H9 (cell line): ENCODE results near the gene DPYD. TPM values are rescaled to one million over a fixed set of nuclear protein-coding genes. Genes with fewer than 3 reads are reported as not detected.

ENCODE experiments used
- DNase-seq: peaks from one replicate; pipeline ENCODE4 v3.0.0-alpha.2; 2017
- H2AFZ ChIP-seq: one replicate; pipeline ENCODE4 v1.6.1; 2013; ENCODE audit warnings: mild to moderate bottlenecking, low read length, control low read depth, moderate library complexity
- H2AK5ac ChIP-seq: 2 replicates; pipeline ENCODE4 v1.6.1; 2013; ENCODE audit warnings: low read length, control low read depth, mixed read lengths; ENCODE audit not compliant: insufficient read length
- H2BK120ac ChIP-seq: one replicate; pipeline ENCODE4 v1.6.1; 2013; ENCODE audit warnings: low read depth, mild to moderate bottlenecking, low read length, control low read depth, inconsistent platforms; ENCODE audit not compliant: poor library complexity, severe bottlenecking
- H2BK12ac ChIP-seq: 2 replicates; pipeline ENCODE4 v1.6.1; 2013; ENCODE audit warnings: low read length, control low read depth, mixed read lengths, low read depth; ENCODE audit not compliant: insufficient read length
- H2BK15ac ChIP-seq: 2 replicates; pipeline ENCODE4 v1.6.1; 2013; ENCODE audit warnings: low read depth, low read length, control low read depth
- H2BK20ac ChIP-seq: one replicate; pipeline ENCODE4 v1.6.1; 2013; ENCODE audit warnings: low read depth, mild to moderate bottlenecking, low read length, control low read depth, inconsistent platforms; ENCODE audit not compliant: poor library complexity, severe bottlenecking
- H2BK5ac ChIP-seq: 2 replicates; pipeline ENCODE4 v1.6.1; 2013; ENCODE audit warnings: low read length, control low read depth, mixed read lengths; ENCODE audit not compliant: insufficient read length
- H3K14ac ChIP-seq: 2 replicates; pipeline ENCODE4 v1.6.1; 2013; ENCODE audit warnings: low read length, control low read depth; ENCODE audit not compliant: insufficient read depth
- H3K18ac ChIP-seq: 2 replicates; pipeline ENCODE4 v1.6.1; 2013; ENCODE audit warnings: low read depth, mild to moderate bottlenecking, mixed read lengths, low read length, control low read depth; ENCODE audit not compliant: insufficient read length
- H3K23ac ChIP-seq: 2 replicates; pipeline ENCODE4 v1.6.1; 2013; ENCODE audit warnings: low read length, control low read depth, mixed read lengths, low read depth; ENCODE audit not compliant: insufficient read length
- H3K23me2 ChIP-seq: 2 replicates; pipeline ENCODE4 v1.6.1; 2013; ENCODE audit warnings: low read depth, mild to moderate bottlenecking, mixed read lengths, low read length, control low read depth; ENCODE audit not compliant: insufficient read length, poor library complexity, severe bottlenecking
- H3K27ac ChIP-seq: 2 replicates; pipeline ENCODE4 v1.5.1; 2013; ENCODE audit warnings: low read length, control low read depth, mixed read lengths, low read depth; ENCODE audit not compliant: insufficient read length
- H3K27me3 ChIP-seq: 2 replicates; pipeline ENCODE4 v1.6.1; 2013; ENCODE audit warnings: low read length, control low read depth, inconsistent platforms; ENCODE audit not compliant: insufficient read depth
- H3K4ac ChIP-seq: 2 replicates; pipeline ENCODE4 v1.6.1; 2013; ENCODE audit warnings: low read depth, mild to moderate bottlenecking, control low read depth, inconsistent platforms, low read length, moderate library complexity
- H3K4me1 ChIP-seq: 2 replicates; pipeline ENCODE4 v1.6.1; 2013; ENCODE audit warnings: low read length, control low read depth, inconsistent platforms; ENCODE audit not compliant: insufficient read depth
- H3K4me2 ChIP-seq: 2 replicates; pipeline ENCODE4 v1.6.1; 2013; ENCODE audit warnings: low read length, control low read depth, mixed read lengths; ENCODE audit not compliant: insufficient read length, insufficient read depth
- H3K56ac ChIP-seq: 2 replicates; pipeline ENCODE4 v1.6.1; 2013; ENCODE audit warnings: low read depth, mild to moderate bottlenecking, mixed read lengths, low read length, control low read depth; ENCODE audit not compliant: insufficient read length
- H3K79me1 ChIP-seq: 2 replicates; pipeline ENCODE4 v1.6.1; 2013; ENCODE audit warnings: low read depth, mild to moderate bottlenecking, moderate library complexity, low read length, control low read depth, inconsistent platforms; ENCODE audit not compliant: insufficient read depth, poor library complexity, severe bottlenecking
- H3K79me2 ChIP-seq: 2 replicates; pipeline ENCODE4 v1.6.1; 2013; ENCODE audit warnings: low read length, control low read depth, inconsistent platforms; ENCODE audit not compliant: insufficient read depth
- H3K9ac ChIP-seq: 2 replicates; pipeline ENCODE4 v1.6.1; 2013; ENCODE audit warnings: low read length, control low read depth, mixed read lengths; ENCODE audit not compliant: insufficient read length; ENCODE audit errors: extremely low read depth
- H3K9me3 ChIP-seq: one replicate; pipeline ENCODE4 v1.6.1; 2013; ENCODE audit warnings: low read depth, low read length, inconsistent platforms; ENCODE audit not compliant: control insufficient read depth
- H3T11ph ChIP-seq: one replicate; pipeline ENCODE4 v1.6.1; 2013; ENCODE audit warnings: mild to moderate bottlenecking, low read length, control low read depth, inconsistent platforms
- H4K20me1 ChIP-seq: one replicate; pipeline ENCODE4 v1.6.1; 2013; ENCODE audit not compliant: control insufficient read depth, insufficient read length, insufficient read depth
- H4K5ac ChIP-seq: 2 replicates; pipeline ENCODE4 v1.6.1; 2013; ENCODE audit warnings: low read depth, mild to moderate bottlenecking, mixed read lengths, low read length, control low read depth; ENCODE audit not compliant: insufficient read length
- H4K8ac ChIP-seq: replicated peaks from 2 replicates; pipeline ENCODE4 v1.6.1; 2013; ENCODE audit warnings: low read length, control low read depth, mixed read lengths, low read depth; ENCODE audit not compliant: insufficient read length
- H4K91ac ChIP-seq: 2 replicates; pipeline ENCODE4 v1.6.1; 2013; ENCODE audit warnings: low read depth, mild to moderate bottlenecking, moderate library complexity, mixed read lengths, low read length, control low read depth; ENCODE audit not compliant: insufficient read length
- H3K27ac Mint-ChIP-seq, 3 experiments: 2 replicates in 2 of 3; 3 replicates in 1 of 3; pipeline ENCODE4 v1.8.0; 2020 to 2021; ENCODE audit warnings: mixed read lengths in 3 of 3, mild to moderate bottlenecking in 1 of 3, moderate library complexity in 1 of 3
- H3K27me3 Mint-ChIP-seq: 2 replicates; pipeline ENCODE4 v1.8.0; 2021; ENCODE audit warnings: low read depth, mild to moderate bottlenecking, moderate library complexity, mixed read lengths
- H3K36me3 Mint-ChIP-seq, 3 experiments: 2 replicates in 2 of 3; 3 replicates in 1 of 3; pipeline ENCODE4 v1.8.0; 2020 to 2021; ENCODE audit warnings: low read depth in 3 of 3, mixed read lengths in 3 of 3; ENCODE audit not compliant: insufficient read depth in 1 of 3
- H3K4me1 Mint-ChIP-seq, 2 experiments: 2 replicates each; pipeline ENCODE4 v1.8.0; 2020; ENCODE audit warnings: mixed read lengths in 2 of 2
- H3K4me3 Mint-ChIP-seq, 2 experiments: 2 replicates in 1 of 2; 3 replicates in 1 of 2; pipeline ENCODE4 v1.8.0; 2020 to 2021; ENCODE audit warnings: mild to moderate bottlenecking in 2 of 2, mixed read lengths in 2 of 2, moderate library complexity in 1 of 2
- H3K9me3 Mint-ChIP-seq, 2 experiments: 2 replicates in 1 of 2; 3 replicates in 1 of 2; pipeline ENCODE4 v1.8.0; 2020; ENCODE audit warnings: mild to moderate bottlenecking in 2 of 2, mixed read lengths in 2 of 2, moderate library complexity in 1 of 2
- CTCF ChIP-seq: fragments of 200-600 bp; sonication (generic); conservative IDR thresholded peaks from 3 replicates; pipeline ENCODE4 v1.8.0; 2021; ENCODE audit warnings: antibody characterized with exemption, mild to moderate bottlenecking
- WGBS: extraction: QIAGEN DNeasy Blood & Tissue Kit; methylation state at CpG from one replicate; pipeline ENCODE4 v1.1.7; 2013; ENCODE audit warnings: missing lambda C conversion rate, low lambda C conversion rate, mixed read lengths; ENCODE audit not compliant: insufficient read length; ENCODE audit errors: extremely low coverage; 5-methylcytosine and 5-hydroxymethylcytosine counted together
- total RNA-seq: library from RNA; stranded (reverse); gene quantifications from 2 replicates; pipeline ENCODE4 v1.2.1, GENCODE V29; 2021

Gene DPYD
- total RNA-seq, 1 experiment from 2014 or later = 0.37 TPM

DNA sequence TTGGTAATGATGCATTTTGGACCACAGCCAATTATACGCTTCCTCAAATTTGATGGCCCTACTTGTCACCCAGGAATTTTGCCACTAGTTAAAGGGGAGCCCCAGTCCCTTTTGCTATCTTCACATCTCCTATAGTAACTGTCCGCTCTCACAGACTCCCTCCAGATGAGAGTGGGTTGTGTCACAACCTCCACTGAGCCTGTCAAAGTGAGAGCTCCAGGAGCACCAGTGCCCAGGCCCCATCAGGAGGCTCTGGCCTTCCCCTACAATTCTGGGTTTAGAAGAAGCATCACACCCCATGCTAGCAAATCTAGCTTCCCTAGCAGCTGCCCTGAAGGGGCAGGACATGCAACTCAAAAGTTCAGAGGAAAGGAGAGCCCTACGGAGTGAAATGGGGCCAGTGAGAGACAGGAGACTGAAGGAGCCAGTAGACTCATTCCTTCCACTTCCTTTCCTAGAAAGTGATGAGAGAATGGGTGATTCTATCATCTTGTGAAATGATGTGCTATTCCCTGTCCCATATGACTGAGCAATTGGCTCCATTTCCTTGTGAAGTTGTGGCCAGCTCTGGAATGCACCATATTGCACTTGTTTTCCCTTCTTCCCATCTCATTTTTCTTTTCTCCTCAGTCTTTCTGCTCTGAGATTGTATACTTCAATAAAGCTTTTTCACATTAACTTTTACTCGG is 541.3 kb downstream of the DPYD start:
- Mint-ChIP-seq H3K27me3 (0 out of 2 replicates have a peak, but pooled peaks cover 1% of the 10 kb centered on the region), H3K4me3 (no peak overlapping the region), H3K27ac (no peak overlapping the region), H3K9me3 (no peaks in the 10 kb centered on the region), H3K4me1 (no peaks in the 10 kb centered on the region), H3K36me3 (no peaks in the 10 kb centered on the region)
- no peak overlapping the region for H3K14ac ChIP-seq
- no CpG with 5 or more reads among the region's 4 CpGs for WGBS
- no peaks in the 10 kb centered on the region for H3K23me2 ChIP-seq
- no peaks in the 10 kb centered on the region for H3K27me3 ChIP-seq
- no peak overlapping the region for H3K27ac ChIP-seq
- H3K4me2 ChIP-seq = no peak overlapping the region
- no peak overlapping the region for H2BK120ac ChIP-seq
- no peak overlapping the region for H2AK5ac ChIP-seq
- peak overlapping the region; percentile 6 for H2AFZ ChIP-seq
- no peak overlapping the region for H3K4ac ChIP-seq
- no peaks in the 10 kb centered on the region for H4K20me1 ChIP-seq
- H2BK20ac ChIP-seq = no peak overlapping the region
- TF ChIP-seq CTCF = no peak
- no peak overlapping the region for H2BK15ac ChIP-seq
- H3K9me3 ChIP-seq = no peaks in the 10 kb centered on the region
- no peaks in the 10 kb centered on the region for H3K79me2 ChIP-seq
- H2BK12ac ChIP-seq = no peak overlapping the region
- no peak overlapping the region for H4K8ac ChIP-seq
- no peak for DNase-seq
- no peak overlapping the region for H4K91ac ChIP-seq
- H3K4me1 ChIP-seq = no peaks in the 10 kb centered on the region
- H3K23ac ChIP-seq = no peak overlapping the region
- H2BK5ac ChIP-seq = no peak overlapping the region
- no peak overlapping the region for H3K9ac ChIP-seq
- H3K18ac ChIP-seq = no peak overlapping the region
- H4K5ac ChIP-seq = no peak overlapping the region
- H3T11ph ChIP-seq = no peak overlapping the region
- no peak overlapping the region for H3K56ac ChIP-seq
- H3K79me1 ChIP-seq = no peaks in the 10 kb centered on the region
